Stimulated activated CD4-positive, alpha-beta T cell treated with anti-CD3 and anti-CD28 coated beads, Interleukin-15, amount 100 ng/mL, for 1 hour (primary cell): Measurements from ENCODE around the gene UPK1A.
"Not testable (repeated sequence)": the region's sequence is repeated elsewhere in the genome, so short reads cannot be mapped to it uniquely, and the experiment has no call there.

Experiments used
- DNase-seq, 2 donors: peaks; one replicate each; pipeline ENCODE4 v3.0.0-alpha.2; 2020; ENCODE audit warnings: low read depth in 1 of 2, low spot score in 1 of 2

UPK1A gene

DNA sequence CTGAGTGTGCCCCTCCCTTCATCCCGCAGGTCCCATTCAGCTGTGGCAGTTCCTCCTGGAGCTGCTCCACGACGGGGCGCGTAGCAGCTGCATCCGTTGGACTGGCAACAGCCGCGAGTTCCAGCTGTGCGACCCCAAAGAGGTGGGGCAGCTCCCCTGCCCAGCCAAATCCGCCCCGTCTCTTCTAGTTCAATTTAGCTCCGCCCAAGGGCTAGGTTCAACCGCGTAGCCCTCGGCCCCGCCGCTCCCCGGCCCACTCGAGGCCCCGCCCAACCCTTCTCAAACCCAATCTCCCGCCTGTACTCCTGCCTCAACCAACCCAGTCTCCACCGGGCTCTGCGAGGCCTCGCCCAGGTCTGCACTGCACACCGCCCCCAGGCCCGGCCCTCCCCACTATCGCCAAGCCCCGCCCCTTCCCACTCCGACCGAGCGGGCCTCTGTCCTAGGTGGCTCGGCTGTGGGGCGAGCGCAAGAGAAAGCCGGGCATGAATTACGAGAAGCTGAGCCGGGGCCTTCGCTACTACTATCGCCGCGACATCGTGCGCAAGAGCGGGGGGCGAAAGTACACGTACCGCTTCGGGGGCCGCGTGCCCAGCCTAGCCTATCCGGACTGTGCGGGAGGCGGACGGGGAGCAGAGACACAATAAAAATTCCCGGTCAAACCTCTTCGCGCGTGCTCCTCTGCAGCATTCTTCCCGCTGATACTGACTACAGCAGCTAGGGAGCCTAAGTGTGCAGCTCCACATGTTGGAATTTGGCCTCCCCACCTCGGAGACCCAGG lies 21.9 kb upstream of the UPK1A start:
- peak; percentile 87 to 89 for DNase-seq

DNA sequence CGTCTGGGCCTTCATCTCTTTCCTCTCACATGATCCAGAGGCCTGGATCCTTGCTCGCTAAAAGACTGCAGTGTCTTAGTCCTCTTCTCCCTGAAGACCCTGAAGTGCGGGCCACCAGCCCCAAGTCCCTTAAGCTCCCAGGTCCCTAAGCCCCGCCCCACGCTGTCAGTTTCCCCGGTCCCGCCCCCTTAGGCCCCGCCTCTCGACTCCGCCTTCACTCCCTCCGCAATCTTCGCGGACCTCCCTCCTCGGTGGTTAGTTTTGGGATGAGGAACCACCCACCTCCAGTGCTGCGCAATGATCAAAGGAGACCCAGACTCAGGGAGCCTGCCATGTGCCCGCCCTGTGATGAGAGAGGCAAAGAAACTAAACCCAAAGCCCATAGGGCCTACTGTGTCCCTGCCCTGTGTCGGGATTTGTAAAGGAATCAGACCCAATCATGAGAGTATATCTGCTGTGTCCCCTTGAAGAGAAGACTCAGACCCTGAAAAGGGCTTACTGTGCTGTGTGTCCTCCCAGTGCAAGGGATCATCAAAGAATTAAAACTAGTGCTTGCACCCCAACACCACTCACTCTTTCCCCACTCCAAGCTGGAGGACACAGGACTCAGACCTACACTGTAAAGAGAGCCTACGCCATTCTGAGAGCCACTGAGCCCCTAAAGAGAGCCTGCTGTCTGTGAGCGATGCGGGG lies 21.2 kb upstream of the UPK1A start:
- DNase-seq: peak; percentile 38 to 78

DNA sequence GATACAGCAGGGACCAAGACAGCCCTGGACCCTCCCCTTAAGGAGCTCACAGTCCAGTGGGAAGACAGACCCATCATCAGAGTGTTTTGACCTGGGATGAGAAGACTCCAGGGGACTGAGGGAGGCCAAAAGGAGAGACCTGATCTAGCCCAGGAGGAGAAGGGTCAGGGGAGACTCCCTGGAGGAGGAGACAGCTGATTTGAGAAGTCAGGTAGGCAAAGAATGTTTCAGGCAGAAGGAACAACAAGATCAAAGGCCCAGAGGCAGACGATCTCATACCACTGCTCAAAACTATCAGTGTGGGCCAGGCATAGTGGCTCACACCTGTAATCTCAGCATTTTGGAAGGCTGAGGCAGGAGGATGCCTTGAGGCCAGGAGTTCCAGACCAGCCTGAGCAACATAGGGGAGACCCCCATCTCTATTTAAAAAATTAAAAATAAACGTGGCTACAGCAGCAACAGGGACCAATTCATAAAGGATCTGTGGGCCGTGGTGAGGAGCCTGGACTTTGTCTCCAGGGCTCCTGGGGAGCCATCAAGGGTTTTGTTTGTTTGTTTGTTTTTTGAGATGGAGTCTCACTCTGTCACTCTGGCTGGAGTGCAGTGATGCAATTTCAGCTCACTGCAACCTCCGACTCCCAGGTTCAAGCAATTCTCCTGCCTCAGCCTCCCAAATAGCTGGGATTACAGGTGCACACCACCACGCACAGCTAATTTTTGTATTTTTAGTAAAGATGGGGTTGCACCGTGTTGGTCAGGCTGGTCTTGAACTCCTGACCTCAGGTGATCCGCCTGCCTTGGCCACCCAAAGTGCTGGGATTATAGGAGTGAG lies 20.4 kb upstream of the UPK1A start:
- no peak for DNase-seq

- peak; percentile 71 to 76 for DNase-seq
Observed at GRCh38 chr19:35648017-35648961, 18.0 kb upstream of the UPK1A start, which contains the start of gene COX6B1. COX6B1 (plus strand) TSS chr19:35648323; CDS start chr19:35651244, 2,921 bp downstream.

GRCh38 chr19:35650581-35650980 lies 15.7 kb upstream of the UPK1A start:
- no peak for DNase-seq

GRCh38 chr19:35654828-35655227 lies 11.5 kb upstream of the UPK1A start:
- DNase-seq: not testable (repeated sequence)

DNA sequence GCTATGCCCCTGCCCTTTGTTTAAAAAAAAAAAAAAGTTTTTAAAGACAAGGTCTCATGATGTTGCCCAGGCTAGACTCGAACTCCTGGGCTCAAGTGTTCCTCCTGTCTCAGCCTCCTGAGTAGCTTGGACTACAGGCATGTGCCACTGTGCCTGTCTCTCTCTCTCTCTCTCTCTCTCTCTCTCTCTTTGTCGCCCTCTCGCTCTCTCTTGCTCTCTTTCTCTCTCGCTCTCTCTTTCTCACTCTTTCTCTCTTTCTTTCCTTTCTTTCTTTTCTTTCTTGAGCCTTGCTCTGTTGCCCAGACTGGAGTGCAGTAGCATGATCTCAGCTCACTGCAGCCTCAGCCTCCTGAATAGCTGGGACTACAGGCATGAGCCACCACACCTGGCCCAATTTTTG lies 10.7 kb upstream of the UPK1A start:
- DNase-seq: no peak

- DNase-seq: no peak
Observed at GRCh38 chr19:35656700-35657099, 9.6 kb upstream of the UPK1A start.

- no peak for DNase-seq
Observed at GRCh38 chr19:35657904-35658700, 8.2 kb upstream of the UPK1A start.

DNA sequence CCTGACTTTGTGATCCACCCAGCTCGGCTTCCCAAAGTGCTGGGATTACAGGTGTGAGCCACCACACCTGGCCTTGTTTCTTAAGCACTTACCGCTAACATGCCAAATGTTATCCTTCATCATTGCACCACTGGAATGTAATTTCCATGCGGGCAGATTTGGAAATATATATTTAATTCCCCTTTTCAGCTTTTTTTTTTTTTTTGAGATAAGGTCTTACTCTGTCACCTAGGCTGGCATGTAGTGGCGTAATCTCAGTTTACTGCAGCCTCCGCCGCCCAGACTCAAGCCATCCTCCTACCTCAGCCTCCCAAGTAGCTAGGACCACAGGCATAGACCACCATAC lies 4.3 kb upstream of the UPK1A start:
- DNase-seq: no peak

DNA sequence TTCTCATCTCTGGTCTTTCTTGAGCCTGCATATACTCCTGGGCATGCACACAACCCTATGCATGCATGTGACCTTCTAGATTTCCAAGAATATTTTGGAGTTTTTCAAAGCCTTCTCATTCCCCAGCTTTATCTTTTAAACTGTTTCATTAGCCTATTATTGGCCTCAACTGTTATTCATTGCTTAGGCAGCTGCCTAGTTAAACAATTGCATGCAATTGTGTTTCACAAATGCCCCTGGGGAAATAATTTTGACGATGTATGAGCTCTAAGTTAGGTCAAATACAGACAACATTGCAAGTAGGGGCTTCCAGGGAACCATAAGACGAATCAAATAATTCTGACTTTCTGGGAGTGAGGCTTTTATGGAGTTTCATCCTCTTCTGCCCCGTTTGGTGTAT lies 2.3 kb upstream of the UPK1A start:
- no peak for DNase-seq

DNA sequence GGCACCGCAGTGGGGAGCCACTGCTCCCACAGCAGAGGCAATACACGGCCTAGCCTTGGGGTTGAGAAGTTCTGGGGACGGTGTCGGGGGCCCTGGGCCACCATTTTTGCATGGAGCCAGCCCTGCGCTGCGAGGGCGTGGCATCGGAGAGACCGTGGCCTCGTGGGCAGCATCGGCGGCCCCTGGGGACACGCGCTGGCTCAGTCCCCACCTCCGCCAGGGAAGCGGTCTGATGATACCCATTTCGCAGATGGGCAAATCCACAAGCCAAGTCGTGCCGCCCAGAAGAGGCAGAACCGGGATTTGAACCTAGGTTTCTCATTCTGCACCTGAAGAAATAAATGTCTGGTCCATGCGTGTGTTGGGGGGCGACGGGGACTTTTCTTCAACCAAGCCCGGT lies 1.2 kb upstream of the UPK1A start:
- DNase-seq: no peak

DNA sequence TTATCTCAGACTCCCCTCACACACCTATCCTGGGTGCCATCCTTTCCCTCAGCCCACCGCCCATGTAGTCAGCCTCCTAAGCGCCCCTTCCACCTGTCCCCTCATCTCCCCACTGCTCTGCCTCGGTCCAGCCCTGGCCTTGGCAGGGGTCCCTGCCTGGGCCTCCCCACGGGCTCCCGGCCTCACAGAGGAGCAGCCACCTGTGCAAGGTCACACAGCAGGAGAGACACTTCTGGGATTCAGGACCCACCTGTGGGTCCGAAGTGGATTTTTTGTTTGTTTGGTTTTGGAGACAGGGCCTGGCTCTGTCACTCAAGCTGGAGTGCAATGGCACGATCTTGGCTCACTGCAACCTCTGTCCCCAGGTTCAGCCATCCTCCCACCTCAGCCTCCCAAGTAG lies 713 bp upstream of the UPK1A start:
- DNase-seq: no peak

DNA sequence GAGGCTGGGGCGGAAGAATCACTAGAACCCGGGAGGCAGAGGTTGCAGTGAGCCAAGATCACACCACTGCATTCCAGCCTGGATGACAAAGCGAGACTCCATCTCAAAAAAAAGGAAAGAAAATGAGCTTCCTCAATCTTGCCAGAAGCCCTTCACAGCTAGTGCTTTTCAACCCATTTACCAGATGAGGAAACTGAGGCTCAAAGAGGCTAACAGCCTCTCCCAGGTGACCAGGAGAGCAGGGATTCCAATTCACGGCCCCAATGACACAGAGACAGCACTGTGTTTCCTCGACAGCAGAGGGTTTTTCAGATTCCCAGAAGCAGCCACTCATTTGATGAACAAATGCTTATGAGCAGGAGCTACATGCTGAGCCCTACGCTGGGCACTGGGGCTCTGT lies 3.2 kb downstream of the UPK1A start:
- DNase-seq: no peak

DNA sequence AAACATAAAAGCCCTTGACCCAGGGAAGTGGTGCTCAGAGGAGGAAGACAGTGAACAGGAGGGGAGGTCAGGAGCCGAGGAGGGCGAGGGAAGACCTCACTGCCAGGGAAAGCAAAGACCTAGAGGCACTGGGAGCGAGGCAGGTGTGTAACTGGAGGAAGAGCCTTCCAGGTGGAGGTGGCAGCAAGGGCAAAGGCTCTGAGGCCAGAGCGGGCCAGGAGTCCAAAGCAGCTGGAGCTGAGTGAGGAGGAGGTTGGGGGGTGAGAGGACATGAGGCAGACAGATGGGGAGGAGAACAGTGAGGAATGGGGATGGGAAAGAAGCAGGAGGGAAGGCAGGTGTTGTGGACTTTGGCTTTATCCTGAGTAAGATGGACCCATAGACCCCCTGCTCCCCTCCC lies 3.7 kb downstream of the UPK1A start:
- DNase-seq: no peak

- no peak for DNase-seq
Observed at GRCh38 chr19:35670686-35671085, 4.4 kb downstream of the UPK1A start.

- DNase-seq: no peak
Observed at GRCh38 chr19:35671818-35672217, 5.5 kb downstream of the UPK1A start.

GRCh38 chr19:35673121-35673804 lies 6.9 kb downstream of the UPK1A start:
- peak in 1 of 2 donors; percentile 21 for DNase-seq

- DNase-seq: no peak
Observed at GRCh38 chr19:35675589-35676140, 9.3 kb downstream of the UPK1A start.
